AG09319 (cell line): ENCODE data around the gene CPNE2.

Experiments
- DNase-seq: peaks from one replicate; pipeline ENCODE4 v3.0.0-alpha.2; 2010; ENCODE audit warnings: low read depth; ENCODE audit errors: extremely low read depth
- CTCF ChIP-seq: IDR thresholded peaks from 2 replicates; pipeline ENCODE4 v1.5.1; 2011; ENCODE audit warnings: low read depth, mild to moderate bottlenecking, inconsistent platforms, low read length, moderate library complexity

The CPNE2 gene

GRCh38 chr16:57118461-57119084, 26.2 kb downstream of the CPNE2 start:
- DNase-seq, result no peak
- no peak for TF ChIP-seq CTCF

GRCh38 chr16:57123216-57123973, 31.0 kb downstream of the CPNE2 start:
- TF ChIP-seq CTCF, result no peak

GRCh38 chr16:57123974-57124674, 31.7 kb downstream of the CPNE2 start:
- no peak for TF ChIP-seq CTCF
- DNase-seq, result no peak

More at GRCh38 chr16:57123216-57123973, 31.0 kb downstream of the CPNE2 start:
- DNase-seq, result no peak

- no peak for TF ChIP-seq CTCF
Measured at GRCh38 chr16:57125376-57125775, 33.0 kb downstream of the CPNE2 start.

GRCh38 chr16:57125969-57126368, 33.6 kb downstream of the CPNE2 start:
- no peak for TF ChIP-seq CTCF
- DNase-seq, result no peak

More at GRCh38 chr16:57125376-57125775, 33.0 kb downstream of the CPNE2 start:
- no peak for DNase-seq

- no peak for TF ChIP-seq CTCF
- no peak for DNase-seq
Measured at GRCh38 chr16:57126411-57126810, 34.0 kb downstream of the CPNE2 start.
